K562 (cell line): ENCODE data around the gene ACAT2. TPM values are rescaled to one million over a fixed set of nuclear protein-coding genes. Genes with fewer than 3 reads are reported as not detected.

Source experiments
- EGR1 ChIP-seq: fragments of 450-650 bp; conservative IDR thresholded peaks from 2 replicates; pipeline ENCODE4 v1.6.1; 2017; ENCODE audit warnings: mild to moderate bottlenecking
- ERF ChIP-seq: fragments of 450-650 bp; formaldehyde crosslinking; IDR thresholded peaks from 2 replicates; pipeline ENCODE4 v1.4.0; 2020; ENCODE audit warnings: mild to moderate bottlenecking, mixed read lengths
- ETV1 ChIP-seq: fragments of 450-650 bp; conservative IDR thresholded peaks from 2 replicates; pipeline ENCODE4 v1.6.1; 2016; ENCODE audit warnings: missing genetic modification characterization, control low read depth, low read depth, missing compliant biosample characterization
- FOXO4 ChIP-seq: fragments of 450-650 bp; formaldehyde crosslinking; IDR thresholded peaks from 2 replicates; pipeline ENCODE4 v1.4.0; 2020; ENCODE audit warnings: mild to moderate bottlenecking, moderate library complexity
- ILF3 ChIP-seq: fragments of 450-650 bp; IDR thresholded peaks from 2 replicates; pipeline ENCODE4 v1.6.1; 2018; ENCODE audit warnings: antibody characterized with exemption, mild to moderate bottlenecking, moderate library complexity, borderline replicate concordance
- MBD1 ChIP-seq: fragments of 250-450 bp; sonication (Bioruptor Pico); IDR thresholded peaks from 2 replicates; pipeline ENCODE4 v1.8.0; 2022; ENCODE audit warnings: inconsistent platforms
- MEIS2 ChIP-seq: fragments of 450-650 bp; IDR thresholded peaks from 2 replicates; pipeline ENCODE4 v1.6.1; 2014; ENCODE audit warnings: mild to moderate bottlenecking; ENCODE audit not compliant: partially characterized antibody
- MYNN ChIP-seq, 2 experiments: sonication (generic); formaldehyde crosslinking in 1 of 2; IDR thresholded peaks; 2 replicates each; pipeline versions ENCODE4 v1.5.0 to v1.6.1; 2016 to 2020; ENCODE audit warnings: antibody characterized with exemption in 1 of 2, missing genetic modification reagents in 1 of 2
- NFRKB ChIP-seq: fragments of 450-650 bp; IDR thresholded peaks from 2 replicates; pipeline ENCODE4 v1.6.1; 2016; ENCODE audit warnings: low read depth
- NFXL1 ChIP-seq: fragments of 450-650 bp; formaldehyde crosslinking; IDR thresholded peaks from 2 replicates; pipeline ENCODE4 v1.4.0; 2021; ENCODE audit warnings: mild to moderate bottlenecking
- NFYB ChIP-seq: IDR thresholded peaks from 2 replicates; pipeline ENCODE4 v1.6.1; 2011; ENCODE audit warnings: mild to moderate bottlenecking, moderate library complexity; ENCODE audit not compliant: insufficient read length; ENCODE audit errors: extremely low read depth
- PHF21A ChIP-seq: fragments of 450-650 bp; IDR thresholded peaks from 2 replicates; pipeline ENCODE4 v1.6.1; 2017; ENCODE audit warnings: low read depth, borderline replicate concordance
- RB1 ChIP-seq: fragments of 450-650 bp; IDR thresholded peaks from 2 replicates; pipeline ENCODE4 v1.6.1; 2017; ENCODE audit warnings: low read depth, mild to moderate bottlenecking
- RBM34 ChIP-seq: fragments of 200-400 bp; formaldehyde crosslinking; IDR thresholded peaks from 2 replicates; pipeline ENCODE4 v1.6.1; 2018; ENCODE audit warnings: low read length, borderline replicate concordance; ENCODE audit not compliant: insufficient read depth
- SAFB ChIP-seq: fragments of 200-400 bp; formaldehyde crosslinking; IDR thresholded peaks from 2 replicates; pipeline ENCODE4 v1.6.1; 2017; ENCODE audit warnings: low read depth, low read length, borderline replicate concordance
- ZNF282 ChIP-seq: sonication (generic); formaldehyde crosslinking; IDR thresholded peaks from 2 replicates; pipeline ENCODE4 v1.8.1; 2023; ENCODE audit warnings: missing genetic modification reagents
- ZNF324 ChIP-seq: fragments of 250-450 bp; sonication (Bioruptor Pico); IDR thresholded peaks from 2 replicates; pipeline ENCODE4 v1.4.0; 2020; ENCODE audit warnings: mild to moderate bottlenecking
- ZNF41 ChIP-seq: fragments of 250-450 bp; sonication (Bioruptor Pico); conservative IDR thresholded peaks from 2 replicates; pipeline ENCODE4 v1.4.0; 2020; ENCODE audit warnings: mild to moderate bottlenecking
- ZNF740 ChIP-seq, 3 experiments: fragments of 200-800 bp in 1 of 3; sonication (Bioruptor generic) in 1 of 3; sonication (generic) in 1 of 3; formaldehyde crosslinking in 1 of 3; IDR thresholded peaks; 2 replicates each; pipeline versions ENCODE4 v1.6.1 to v1.8.0; 2016 to 2022; ENCODE audit warnings: mild to moderate bottlenecking in 2 of 3, missing compliant biosample characterization in 2 of 3, missing genetic modification characterization in 2 of 3, missing genetic modification reagents in 1 of 3
- polyA plus RNA-seq, 8 experiments: library from polyadenylated mRNA; depleted of rRNA in 4 of 8; stranded (reverse) in 5 of 8; unstranded in 3 of 8; fragments of >200 nt; fragmentation: Nextera tagmentation in 2 of 8; fragmentation: Illumina TruSeq in 1 of 8; extraction: Ambion mirVana in 2 of 8; extraction: Trizol in 1 of 8; gene quantifications; 2 replicates each; pipeline versions ENCODE4 v1.2.1 to v1.2.3, GENCODE V29; 2011 to 2014; ENCODE audit warnings: inconsistent platforms in 1 of 8, missing spikeins in 1 of 8
- total RNA-seq, 7 experiments: library from RNA; depleted of rRNA in 6 of 7; stranded (reverse); fragments of >200 nt in 6 of 7; fragmentation: Illumina TruSeq in 2 of 7; extraction: Trizol in 2 of 7; gene quantifications; 2 replicates each; pipeline versions ENCODE4 v1.2.1 to v1.2.3, GENCODE V29; 2011 to 2021; ENCODE audit warnings: low replicate concordance in 1 of 7
- TF ChIP-seq, protein P1 (sequence below): fragments of 450-650 bp; IDR thresholded peaks from 2 replicates; pipeline ENCODE4 v1.6.1; 2014; ENCODE audit warnings: low read depth, mild to moderate bottlenecking, moderate library complexity, borderline replicate concordance

ACAT2 gene
- total and polyA plus RNA-seq, 9 of the 15 experiments (the other 6 are each of a cell fraction or from before 2014, with no cell fraction given) = 63.0 to 309 (median 144) TPM

GRCh38 chr6:159727717-159728445, 34.0 kb upstream of the ACAT2 start (continued):
- no peak for TF ChIP-seq FOXO4
- TF ChIP-seq NFYB = no peak
- TF ChIP-seq ZNF41 (CRISPR knock-in tag) = no peak
- TF ChIP-seq ZNF324 = no peak
- peak; percentile 93 for TF ChIP-seq ERF (CRISPR knock-in tag)
- TF ChIP-seq ETV1 (tag) = no peak
- TF ChIP-seq PHF21A = no peak
- TF ChIP-seq SAFB = no peak
- no peak for TF ChIP-seq ILF3
- TF ChIP-seq, protein P1, sequence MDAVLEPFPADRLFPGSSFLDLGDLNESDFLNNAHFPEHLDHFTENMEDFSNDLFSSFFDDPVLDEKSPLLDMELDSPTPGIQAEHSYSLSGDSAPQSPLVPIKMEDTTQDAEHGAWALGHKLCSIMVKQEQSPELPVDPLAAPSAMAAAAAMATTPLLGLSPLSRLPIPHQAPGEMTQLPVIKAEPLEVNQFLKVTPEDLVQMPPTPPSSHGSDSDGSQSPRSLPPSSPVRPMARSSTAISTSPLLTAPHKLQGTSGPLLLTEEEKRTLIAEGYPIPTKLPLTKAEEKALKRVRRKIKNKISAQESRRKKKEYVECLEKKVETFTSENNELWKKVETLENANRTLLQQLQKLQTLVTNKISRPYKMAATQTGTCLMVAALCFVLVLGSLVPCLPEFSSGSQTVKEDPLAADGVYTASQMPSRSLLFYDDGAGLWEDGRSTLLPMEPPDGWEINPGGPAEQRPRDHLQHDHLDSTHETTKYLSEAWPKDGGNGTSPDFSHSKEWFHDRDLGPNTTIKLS = no peak
- 0 out of 2 replicates have a peak, but pooled peaks have one; percentile 18 for TF ChIP-seq MBD1 (CRISPR knock-in tag)
- peak; percentile 51 for TF ChIP-seq EGR1
- TF ChIP-seq ZNF740 (CRISPR knock-in tag; IDR thresholded peaks at IDR 0.05) = 0 out of 2 replicates have a peak, but pooled peaks have one; percentile 2
- no peak for TF ChIP-seq ZNF740 (tag; IDR thresholded peaks at IDR 0.05)
- peak; percentile 58 for TF ChIP-seq NFRKB
- TF ChIP-seq MEIS2 = no peak
- TF ChIP-seq MYNN (IDR thresholded peaks at IDR 0.05) = no peak
- TF ChIP-seq MYNN (CRISPR knock-in tag; IDR thresholded peaks at IDR 0.05) = no peak
- 0 out of 2 replicates have a peak, but pooled peaks have one; percentile 55 for TF ChIP-seq ZNF282 (CRISPR knock-in tag)
- TF ChIP-seq NFXL1 (CRISPR knock-in tag) = no peak
- TF ChIP-seq RBM34 = no peak
- 0 out of 2 replicates have a peak, but pooled peaks have one; percentile 90 for TF ChIP-seq RB1
